Fibroblast of the aortic adventitia (primary cell): Measurements from ENCODE around the gene CACNA1G. TPM values are rescaled to one million over a fixed set of nuclear protein-coding genes. Genes with fewer than 3 reads are reported as not detected.
A peak's percentile ranks its signal among the peaks of the same experiment; 100 is the strongest.

Experiments used
- DNase-seq: peaks from one replicate; pipeline ENCODE4 v3.0.0-alpha.2; 2010; ENCODE audit warnings: low read depth
- H3K4me3 ChIP-seq: 2 replicates; pipeline ENCODE4 v1.5.1; 2011; ENCODE audit warnings: low read depth, mild to moderate bottlenecking, control low read depth, low read length, moderate library complexity
- CTCF ChIP-seq: IDR thresholded peaks from 2 replicates; pipeline ENCODE4 v1.5.1; 2011; ENCODE audit warnings: mild to moderate bottlenecking, low read length, control low read depth, inconsistent platforms; ENCODE audit not compliant: insufficient read depth
- total RNA-seq: library from RNA; depleted of rRNA; stranded (reverse); fragments of >200 nt; gene quantifications from 2 replicates; pipeline ENCODE4 v1.2.3, GENCODE V29; 2012; ENCODE audit warnings: low replicate concordance

Gene CACNA1G
- total RNA-seq, 1 donor: 1.8 TPM

- peak within 1 kb of the TSS; percentile 77 for H3K4me3 ChIP-seq
- DNase-seq: peak; percentile 87
- peak; percentile 97 for TF ChIP-seq CTCF
Observed at GRCh38 chr17:50547035-50547735, 13.3 kb upstream of the CACNA1G start, which contains the start of gene SPATA20. Gene SPATA20, plus strand, starts transcription at chr17:50547174. Its CDS starts 35 bp downstream, at chr17:50547209.

GRCh38 chr17:50547736-50548083 lies 12.8 kb upstream of the CACNA1G start:
- no peak for TF ChIP-seq CTCF
- H3K4me3 ChIP-seq: peak overlapping the region; percentile 77
- DNase-seq: no peak

- no peak for TF ChIP-seq CTCF
- no peak for DNase-seq
- H3K4me3 ChIP-seq: no peak overlapping the region
Observed at GRCh38 chr17:50548831-50549230, 11.7 kb upstream of the CACNA1G start.

- H3K4me3 ChIP-seq: no peak overlapping the region
- DNase-seq: no peak
- no peak for TF ChIP-seq CTCF
Observed at GRCh38 chr17:50549256-50549941, 11.1 kb upstream of the CACNA1G start.

GRCh38 chr17:50549969-50550368 lies 10.5 kb upstream of the CACNA1G start:
- TF ChIP-seq CTCF: no peak
- H3K4me3 ChIP-seq: no peak overlapping the region
- DNase-seq: no peak

- H3K4me3 ChIP-seq: no peak overlapping the region
- DNase-seq: peak; percentile 92
- TF ChIP-seq CTCF: peak; percentile 91
Observed at GRCh38 chr17:50550661-50551432, 9.7 kb upstream of the CACNA1G start.
